Omental fat pad (tissue), 4 donors: ENCODE data around the gene PTEN. TPM values are rescaled to one million over a fixed set of nuclear protein-coding genes. Genes with fewer than 3 reads are reported as not detected.

Experiments used
- ATAC-seq: fragments of 150-250 bp; one replicate; pipeline ENCODE4 v1.9.1; 2016; ENCODE audit warnings: mild to moderate bottlenecking, moderate library complexity; ENCODE audit not compliant: low FRiP score
- DNase-seq: peaks from one replicate; pipeline ENCODE4 v3.0.0-alpha.2; 2019; ENCODE audit warnings: low spot score
- total RNA-seq, 4 donors: library from RNA; depleted of rRNA; stranded (reverse); fragments of >200 nt; gene quantifications; one replicate each; pipeline ENCODE4 v1.1.0, GENCODE V29; 2016
- TF ChIP-seq, protein P1 (sequence below), 3 donors: fragments of 450-650 bp; IDR thresholded peaks; one replicate each; pipeline ENCODE4 v1.5.1; 2016 to 2017; ENCODE audit warnings: antibody characterized with exemption in 3 of 3, mild to moderate bottlenecking in 3 of 3, moderate library complexity in 2 of 3

PTEN gene
- total RNA-seq, 4 donors from 2014 or later, result 167 to 352 (median 285) TPM

DNA sequence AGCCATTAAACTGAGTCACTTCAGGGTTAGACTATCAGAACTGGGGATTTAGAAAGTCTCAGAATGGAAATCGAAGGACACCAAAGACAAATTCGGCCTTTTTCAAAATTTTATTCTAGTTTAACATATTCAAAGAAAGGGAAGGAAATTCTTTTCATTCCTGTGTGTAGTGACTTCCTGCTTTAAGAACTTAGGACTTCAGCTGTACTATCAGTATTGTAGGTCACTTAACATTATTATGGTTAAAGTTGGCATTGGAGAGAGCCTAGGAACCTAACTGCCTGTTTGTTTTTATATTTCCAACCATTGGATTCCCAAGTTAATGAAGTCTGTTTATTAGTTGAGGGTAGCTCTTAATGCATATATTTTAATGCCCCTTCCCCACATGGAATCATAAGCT is 63.7 kb downstream of the PTEN start:
- DNase-seq (no peak), ATAC-seq (no peak)
- TF ChIP-seq, protein P1, sequence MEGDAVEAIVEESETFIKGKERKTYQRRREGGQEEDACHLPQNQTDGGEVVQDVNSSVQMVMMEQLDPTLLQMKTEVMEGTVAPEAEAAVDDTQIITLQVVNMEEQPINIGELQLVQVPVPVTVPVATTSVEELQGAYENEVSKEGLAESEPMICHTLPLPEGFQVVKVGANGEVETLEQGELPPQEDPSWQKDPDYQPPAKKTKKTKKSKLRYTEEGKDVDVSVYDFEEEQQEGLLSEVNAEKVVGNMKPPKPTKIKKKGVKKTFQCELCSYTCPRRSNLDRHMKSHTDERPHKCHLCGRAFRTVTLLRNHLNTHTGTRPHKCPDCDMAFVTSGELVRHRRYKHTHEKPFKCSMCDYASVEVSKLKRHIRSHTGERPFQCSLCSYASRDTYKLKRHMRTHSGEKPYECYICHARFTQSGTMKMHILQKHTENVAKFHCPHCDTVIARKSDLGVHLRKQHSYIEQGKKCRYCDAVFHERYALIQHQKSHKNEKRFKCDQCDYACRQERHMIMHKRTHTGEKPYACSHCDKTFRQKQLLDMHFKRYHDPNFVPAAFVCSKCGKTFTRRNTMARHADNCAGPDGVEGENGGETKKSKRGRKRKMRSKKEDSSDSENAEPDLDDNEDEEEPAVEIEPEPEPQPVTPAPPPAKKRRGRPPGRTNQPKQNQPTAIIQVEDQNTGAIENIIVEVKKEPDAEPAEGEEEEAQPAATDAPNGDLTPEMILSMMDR (IDR thresholded peaks at IDR 0.05), result no peak

DNA sequence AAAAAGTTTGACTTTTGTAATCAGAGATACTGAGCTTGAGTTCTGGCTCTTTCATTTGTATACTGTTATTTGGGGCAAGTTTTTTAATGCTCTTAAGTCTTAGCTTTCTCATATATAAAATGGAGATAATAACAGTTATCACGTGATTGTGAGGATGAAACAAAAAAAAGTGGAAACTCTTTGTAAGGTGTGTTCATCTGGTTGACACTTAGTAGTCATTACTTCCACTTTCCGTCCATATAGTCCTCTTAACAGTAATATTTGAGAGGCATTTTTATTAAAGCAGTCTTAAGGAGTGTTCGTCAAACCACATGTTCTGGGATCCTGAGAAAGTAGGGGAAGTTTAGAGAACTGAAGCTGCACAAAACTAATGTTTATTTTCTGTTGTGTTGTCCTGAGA is 65.6 kb downstream of the PTEN start:
- DNase-seq (no peak), ATAC-seq (no peak)
- TF ChIP-seq, protein P1 (IDR thresholded peaks at IDR 0.05), result no peak

DNA sequence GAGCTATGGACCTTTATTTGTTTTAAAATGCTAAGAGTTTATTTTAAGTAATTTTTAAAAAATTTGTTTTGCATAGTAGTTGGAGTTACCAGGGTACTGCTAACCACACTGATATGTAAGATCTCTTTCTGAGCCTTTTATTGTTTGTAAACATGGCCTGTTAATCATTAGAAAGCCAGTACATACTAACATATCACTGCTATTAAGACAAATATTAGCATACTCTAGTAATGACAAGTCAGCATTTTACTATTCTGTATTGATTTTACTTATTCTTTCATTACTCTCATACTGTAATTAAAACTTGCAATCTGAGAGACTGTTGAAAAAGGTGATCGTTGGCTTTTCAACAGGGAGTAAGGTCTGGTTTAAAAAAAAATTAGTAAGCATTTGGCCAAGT is 66.7 kb downstream of the PTEN start:
- DNase-seq, result no peak
- TF ChIP-seq, protein P1 (IDR thresholded peaks at IDR 0.05), result no peak
- ATAC-seq, result no peak

DNA sequence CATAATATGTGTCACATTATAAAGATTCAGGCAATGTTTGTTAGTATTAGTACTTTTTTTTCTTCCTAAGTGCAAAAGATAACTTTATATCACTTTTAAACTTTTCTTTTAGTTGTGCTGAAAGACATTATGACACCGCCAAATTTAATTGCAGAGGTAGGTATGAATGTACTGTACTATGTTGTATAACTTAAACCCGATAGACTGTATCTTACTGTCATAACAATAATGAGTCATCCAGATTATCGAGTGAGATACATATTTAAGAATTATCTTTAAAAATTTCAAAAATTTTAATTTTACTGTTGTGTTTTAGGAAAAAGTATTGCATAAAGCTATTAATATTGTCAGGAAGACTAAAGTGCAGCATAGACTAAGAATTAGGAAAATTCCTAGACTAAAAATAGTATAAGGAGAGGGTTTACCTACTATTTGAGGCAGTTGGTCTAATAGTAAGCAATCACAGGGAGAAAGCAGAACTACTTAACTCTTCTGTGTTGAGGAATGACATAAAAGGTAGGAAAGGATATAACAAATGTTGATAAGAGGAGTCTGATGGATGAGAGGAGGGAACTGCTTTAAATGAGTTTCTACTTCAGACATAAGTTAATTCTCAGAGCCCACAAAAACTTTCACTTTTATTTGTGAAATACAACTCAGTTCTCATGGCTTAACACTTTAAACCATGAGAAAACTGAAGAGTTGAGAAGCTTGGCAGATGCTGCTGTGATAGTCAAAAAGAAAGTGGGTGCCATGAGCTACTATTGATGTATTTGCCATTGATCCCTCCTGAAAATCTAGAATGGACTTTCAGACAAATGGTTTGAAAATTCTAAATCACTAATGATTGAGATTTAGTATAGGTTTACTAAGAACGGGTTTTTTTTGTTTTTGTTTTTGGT is 67.8 kb downstream of the PTEN start:
- ATAC-seq, result no peak
- TF ChIP-seq, protein P1 (IDR thresholded peaks at IDR 0.05), result no peak

DNA sequence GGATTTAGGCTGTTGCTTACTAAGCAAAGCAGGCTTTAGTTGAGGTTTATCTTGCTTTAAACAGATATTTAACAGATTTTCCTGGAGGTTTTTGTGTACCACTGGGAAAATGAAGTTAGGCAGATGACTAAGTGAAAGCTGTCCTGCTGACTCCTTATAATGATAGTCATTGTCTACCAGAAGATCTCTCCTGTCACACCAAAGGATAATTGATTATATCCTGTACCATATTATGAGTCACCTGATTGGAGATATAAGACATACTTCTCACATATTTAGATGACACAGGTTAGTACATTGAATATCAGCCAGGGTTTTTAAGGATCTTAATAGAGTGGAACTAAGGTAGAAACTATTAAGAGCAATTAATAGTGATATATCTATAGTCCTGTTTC is 68.4 kb downstream of the PTEN start:
- TF ChIP-seq, protein P1 (IDR thresholded peaks at IDR 0.05), result no peak
- no peak for DNase-seq
- ATAC-seq, result no peak

More for the DNA sequence above, 67.8 kb downstream of the PTEN start:
- DNase-seq, result no peak

DNA sequence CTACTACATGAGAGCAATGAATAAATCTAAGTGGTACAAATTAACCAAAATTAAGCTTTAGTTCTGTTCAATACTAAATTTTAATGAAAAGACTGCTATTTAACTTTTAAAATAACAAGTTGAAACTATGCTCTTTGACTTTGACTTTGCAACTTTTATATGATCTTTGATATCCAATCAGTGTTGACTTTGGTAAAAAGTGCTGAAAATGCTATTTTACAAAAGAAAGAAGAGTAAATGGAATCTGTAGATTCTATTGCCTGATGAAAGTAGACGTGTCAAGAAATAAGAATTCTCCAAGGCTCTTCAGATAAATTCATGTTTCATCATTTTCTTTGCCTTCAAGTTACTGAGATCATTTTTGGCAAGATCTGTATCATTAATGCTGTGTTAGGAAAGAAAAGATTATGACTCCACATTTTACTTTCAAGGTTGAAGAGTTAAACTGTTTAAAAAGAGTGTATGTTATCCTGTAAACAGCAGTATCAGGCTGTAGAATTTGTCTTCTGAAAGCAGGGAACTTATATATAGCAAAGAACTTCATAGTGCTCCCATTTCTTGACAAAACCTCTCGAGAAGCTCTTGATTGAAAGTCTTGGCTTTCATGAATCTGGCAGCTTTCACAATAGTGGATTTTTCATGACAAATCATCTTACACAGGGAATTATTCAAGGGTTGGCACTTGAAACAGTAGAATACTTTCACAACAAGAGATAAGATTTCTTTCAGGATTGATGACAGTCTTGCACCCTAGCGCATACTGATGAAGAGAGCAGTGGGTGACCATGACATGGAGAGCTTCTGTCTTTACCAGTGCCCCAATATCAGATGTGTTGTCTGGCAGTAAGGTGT is 72.1 kb downstream of the PTEN start:
- TF ChIP-seq, protein P1 (IDR thresholded peaks at IDR 0.05), result no peak
- no peak for DNase-seq
- ATAC-seq, result no peak
